Gastroesophageal sphincter (tissue), 4 donors: ENCODE data around the gene POLQ. TPM values are rescaled to one million over a fixed set of nuclear protein-coding genes. Genes with fewer than 3 reads are reported as not detected.
A peak's percentile ranks its signal among the peaks of the same experiment; 100 is the strongest.
"Not testable (repeated sequence)": the region's sequence is repeated elsewhere in the genome, so short reads cannot be mapped to it uniquely, and the experiment has no call there.

Source experiments
- ATAC-seq: fragments of 150-250 bp; one replicate; pipeline ENCODE4 v1.9.1; 2016; ENCODE audit warnings: mild to moderate bottlenecking, moderate library complexity
- H3K27ac ChIP-seq, 4 donors: fragments of 200-600 bp; sonication (generic) in 3 of 4; 1 replicate in 3 of 4; 2 replicates in 1 of 4; pipeline ENCODE4 v1.5.1; 2016 to 2019
- H3K27me3 ChIP-seq: fragments of 200-600 bp; sonication (generic); one replicate; pipeline ENCODE4 v1.5.1; 2019
- H3K36me3 ChIP-seq, 2 donors: fragments of 200-600 bp; sonication (generic); one replicate each; pipeline ENCODE4 v1.5.1; 2019; ENCODE audit warnings: control low read depth in 1 of 2
- H3K4me1 ChIP-seq, 3 donors: fragments of 200-600 bp; sonication (generic); 1 replicate in 2 of 3; 2 replicates in 1 of 3; pipeline ENCODE4 v1.5.1; 2016 to 2019; ENCODE audit warnings: control low read depth in 2 of 3
- H3K4me3 ChIP-seq, 2 donors: fragments of 200-600 bp; sonication (generic); one replicate each; pipeline ENCODE4 v1.5.1; 2019; ENCODE audit warnings: mild to moderate bottlenecking in 1 of 2, moderate library complexity in 1 of 2
- H3K9me3 ChIP-seq, 3 donors: fragments of 200-600 bp; sonication (generic); one replicate each; pipeline ENCODE4 v1.5.1; 2017 to 2019; ENCODE audit warnings: control low read depth in 2 of 3
- EP300 ChIP-seq: sonication (generic); formaldehyde crosslinking; IDR thresholded peaks from one replicate; pipeline ENCODE4 v1.6.1; 2017; ENCODE audit warnings: antibody characterized with exemption, mild to moderate bottlenecking
- POLR2A ChIP-seq, 2 donors: fragments of 450-650 bp; IDR thresholded peaks; one replicate each; pipeline ENCODE4 v1.6.1; 2017; ENCODE audit warnings: antibody characterized with exemption in 2 of 2, mild to moderate bottlenecking in 2 of 2, moderate library complexity in 1 of 2
- POLR2AphosphoS5 ChIP-seq: sonication (generic); formaldehyde crosslinking; IDR thresholded peaks from one replicate; pipeline ENCODE4 v1.6.1; 2017; ENCODE audit warnings: antibody characterized with exemption
- WGBS, 2 donors: methylation state at CpG; one replicate each; pipeline ENCODE4 v1.1.5; 2018; ENCODE audit warnings: low coverage in 1 of 2; 5-methylcytosine and 5-hydroxymethylcytosine counted together
- total RNA-seq, 4 donors: library from RNA; depleted of rRNA; stranded (reverse); fragments of >200 nt; gene quantifications; one replicate each; pipeline ENCODE4 v1.1.0, GENCODE V29; 2016
- TF ChIP-seq, protein P1 (sequence below), 4 experiments: fragments of 200-600 bp in 2 of 4; fragments of 450-650 bp in 2 of 4; sonication (generic) in 1 of 4; IDR thresholded peaks; one replicate each; pipeline ENCODE4 v1.5.1; 2017 to 2019; ENCODE audit warnings: antibody characterized with exemption in 4 of 4, mild to moderate bottlenecking in 2 of 4, moderate library complexity in 2 of 4

POLQ gene
- under 1 TPM; 0.13 to 0.25 (median 0.15) TPM for total RNA-seq

DNA sequence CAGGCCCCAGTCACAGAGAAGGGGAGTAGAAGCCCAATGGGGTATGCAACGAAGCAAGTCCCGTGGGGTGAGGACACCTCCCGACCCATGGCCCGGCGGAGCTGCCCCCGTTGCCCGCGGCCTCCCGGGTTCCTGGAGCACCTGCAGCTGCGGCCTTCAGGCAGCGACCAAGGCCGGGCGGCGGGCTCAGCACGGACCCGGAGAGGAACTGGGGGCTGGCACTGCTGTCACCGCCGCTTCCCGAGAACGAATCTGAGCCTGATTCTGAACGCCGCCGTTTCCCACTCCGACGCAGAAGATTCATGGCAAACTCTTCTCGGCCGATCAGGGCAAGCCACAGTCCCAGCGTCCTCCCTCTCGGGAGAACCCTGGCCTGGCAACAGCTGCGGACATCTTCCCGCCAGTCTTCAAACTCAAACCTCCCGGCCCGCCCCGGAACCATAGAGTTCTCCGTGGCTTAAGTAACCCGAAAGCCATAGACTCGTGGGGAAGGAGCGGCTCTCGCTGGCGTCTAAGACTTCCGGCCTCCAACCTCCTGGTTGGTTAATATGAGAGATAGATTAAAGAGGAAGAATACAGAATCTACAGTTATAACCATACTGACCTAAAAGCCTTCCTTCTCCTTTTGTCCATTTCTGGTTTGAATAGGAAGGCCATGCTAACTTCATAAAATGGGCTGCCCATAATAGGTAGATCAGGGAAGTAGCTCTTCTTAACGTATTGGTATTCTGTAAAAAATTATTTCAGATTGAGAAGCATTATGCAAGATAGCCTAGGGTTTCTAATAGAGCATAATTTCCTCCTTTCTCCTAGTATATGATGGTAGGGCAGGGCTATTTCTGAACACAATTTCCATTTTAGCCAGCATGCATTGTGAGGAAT lies at the start of gene POLQ:
POLQ (minus strand) TSS at position 415 of the 882 bp plus-strand sequence; CDS start at position 304, 111 bp downstream.
- WGBS, 2 donors = 0 to 1% methylated on average over 8 to 9 of the region's 42 CpGs
- Histone ChIP-seq H3K36me3 (no peaks in the 10 kb centered on the region), H3K27me3 (no peaks in the 10 kb centered on the region), H3K9me3 (no peaks in the 10 kb centered on the region), H3K4me1 (peaks cover 0 to 9% (median 5%) of the 10 kb centered on the region in 3 donors), H3K4me3 (peak within 1 kb of the TSS; percentile 55 to 84), H3K27ac (peak within 1 kb of the TSS; percentile 75 to 82 (median 78))
- TF ChIP-seq POLR2AphosphoS5 (no peak), EP300 (no peak), POLR2A (IDR thresholded peaks at IDR 0.05) (no peak)
- TF ChIP-seq, protein P1, sequence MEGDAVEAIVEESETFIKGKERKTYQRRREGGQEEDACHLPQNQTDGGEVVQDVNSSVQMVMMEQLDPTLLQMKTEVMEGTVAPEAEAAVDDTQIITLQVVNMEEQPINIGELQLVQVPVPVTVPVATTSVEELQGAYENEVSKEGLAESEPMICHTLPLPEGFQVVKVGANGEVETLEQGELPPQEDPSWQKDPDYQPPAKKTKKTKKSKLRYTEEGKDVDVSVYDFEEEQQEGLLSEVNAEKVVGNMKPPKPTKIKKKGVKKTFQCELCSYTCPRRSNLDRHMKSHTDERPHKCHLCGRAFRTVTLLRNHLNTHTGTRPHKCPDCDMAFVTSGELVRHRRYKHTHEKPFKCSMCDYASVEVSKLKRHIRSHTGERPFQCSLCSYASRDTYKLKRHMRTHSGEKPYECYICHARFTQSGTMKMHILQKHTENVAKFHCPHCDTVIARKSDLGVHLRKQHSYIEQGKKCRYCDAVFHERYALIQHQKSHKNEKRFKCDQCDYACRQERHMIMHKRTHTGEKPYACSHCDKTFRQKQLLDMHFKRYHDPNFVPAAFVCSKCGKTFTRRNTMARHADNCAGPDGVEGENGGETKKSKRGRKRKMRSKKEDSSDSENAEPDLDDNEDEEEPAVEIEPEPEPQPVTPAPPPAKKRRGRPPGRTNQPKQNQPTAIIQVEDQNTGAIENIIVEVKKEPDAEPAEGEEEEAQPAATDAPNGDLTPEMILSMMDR (IDR thresholded peaks at IDR 0.05) = no peak
- ATAC-seq = peak; percentile 97

DNA sequence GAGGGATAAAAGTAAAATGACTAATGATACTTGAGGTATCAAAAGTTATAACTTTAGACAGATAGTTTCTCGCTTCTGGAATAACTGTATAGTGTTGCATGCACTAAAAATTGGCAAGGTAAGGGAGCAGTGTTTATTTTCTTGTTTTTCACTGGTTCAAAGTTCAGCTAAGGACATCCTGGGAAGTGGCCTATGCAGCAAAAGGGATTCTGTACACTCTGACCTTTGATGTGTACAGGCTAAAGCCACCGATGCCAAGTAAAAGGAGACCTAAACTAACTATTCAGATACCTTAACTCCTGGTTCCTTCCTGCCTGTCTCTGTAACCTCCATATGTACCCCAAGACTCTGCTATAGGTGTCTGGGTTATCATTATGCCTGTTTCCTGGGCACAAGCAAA lies 49.1 kb upstream of the POLQ start:
- Histone ChIP-seq H3K27me3 (no peaks in the 10 kb centered on the region), H3K9me3 (no peaks in the 10 kb centered on the region), H3K27ac (no peak overlapping the region), H3K4me1 (peaks cover 0 to 13% (median 0%) of the 10 kb centered on the region in 3 donors), H3K4me3 (no peak overlapping the region), H3K36me3 (no peaks in the 10 kb centered on the region)
- ATAC-seq = no peak
- no peak for TF ChIP-seq POLR2AphosphoS5
- TF ChIP-seq POLR2A (IDR thresholded peaks at IDR 0.05) = no peak
- TF ChIP-seq, protein P1 (IDR thresholded peaks at IDR 0.05) = no peak
- TF ChIP-seq EP300 = no peak
- 75 to 92% methylated on average over 2 of the region's 2 CpGs for WGBS, 2 donors

DNA sequence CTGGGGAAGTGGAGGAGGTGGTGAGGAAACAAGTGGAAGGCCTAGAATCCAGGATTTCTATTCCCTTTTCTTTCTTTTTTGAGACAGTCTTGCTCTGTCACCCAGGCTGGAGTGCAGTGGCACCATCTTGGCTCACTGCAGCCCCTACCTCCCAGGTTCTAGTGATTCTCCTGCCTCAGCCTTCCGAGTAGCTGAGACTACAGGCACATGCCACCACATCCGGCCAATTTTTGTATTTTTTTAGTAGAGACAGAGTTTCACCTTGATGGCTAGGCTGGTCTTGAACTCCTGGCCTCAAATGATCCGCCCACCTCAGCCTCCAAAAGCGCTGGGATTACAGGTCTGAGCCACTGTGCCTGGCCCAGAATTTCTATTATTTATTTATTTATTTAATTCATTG lies 48.0 kb upstream of the POLQ start:
- not testable (repeated sequence) for H3K9me3 ChIP-seq, H3K4me3 ChIP-seq, ATAC-seq, H3K36me3 ChIP-seq, H3K27ac ChIP-seq, H3K27me3 ChIP-seq
- peaks cover 0 to 13% (median 0%) of the 10 kb centered on the region in 3 donors for H3K4me1 ChIP-seq
- 91 to 95% methylated on average over 4 of the region's 4 CpGs for WGBS, 2 donors

DNA sequence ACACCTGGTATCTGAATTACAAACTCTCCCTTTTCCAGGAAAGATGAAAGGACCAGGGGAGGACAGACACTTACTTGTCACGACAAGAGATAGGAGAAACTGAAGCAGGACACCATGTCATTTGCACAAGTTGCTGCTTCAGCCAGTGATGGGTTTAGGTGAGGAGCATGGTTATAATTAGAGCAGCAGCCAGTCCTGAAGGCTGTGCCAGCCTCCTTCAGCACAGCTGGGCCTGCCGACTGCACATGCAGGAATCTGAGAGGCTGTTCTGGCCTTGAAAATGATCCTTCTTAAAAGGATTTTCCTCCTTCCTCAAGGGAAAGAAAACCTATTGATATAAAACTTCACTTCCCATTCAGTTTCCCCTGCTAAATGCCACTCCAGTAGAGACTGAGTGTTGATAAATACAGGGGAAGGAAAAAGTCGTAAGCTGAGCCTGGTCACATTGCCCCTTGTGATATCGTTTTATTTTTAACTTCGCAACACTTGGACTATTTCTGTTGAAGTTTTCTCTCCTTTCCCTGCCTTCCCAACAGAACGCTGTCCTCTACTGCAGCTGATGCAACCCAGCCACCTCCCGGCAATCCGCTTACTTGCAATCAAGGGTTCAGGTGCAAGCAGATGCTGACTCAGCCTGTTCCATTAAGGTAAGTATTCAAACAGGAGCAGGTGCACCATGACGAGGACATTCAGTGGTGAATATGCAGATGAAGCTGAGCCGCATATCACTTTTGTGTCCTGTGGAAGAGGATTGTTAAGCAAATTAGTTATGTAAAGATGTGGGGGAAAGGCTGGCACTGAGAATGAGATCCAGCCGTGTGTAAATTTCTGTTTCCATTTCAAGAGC lies 47.3 kb upstream of the POLQ start, which contains the start of gene FBXO40:
FBXO40 (plus strand) TSS at position 524 of the 847 bp plus-strand sequence. CDS start 27,197 bp downstream, outside the sequence.
- TF ChIP-seq EP300 (no peak), POLR2AphosphoS5 (no peak), POLR2A (IDR thresholded peaks at IDR 0.05) (no peak)
- TF ChIP-seq, protein P1 (IDR thresholded peaks at IDR 0.05) = no peak
- Histone ChIP-seq H3K27me3 (no peaks in the 10 kb centered on the region), H3K4me3 (no peak within 1 kb of the TSS), H3K4me1 (peaks cover 0 to 13% (median 0%) of the 10 kb centered on the region in 3 donors), H3K27ac (peak within 1 kb of the TSS in 3 of 4 donors; percentile 8 to 58 (median 36)), H3K9me3 (no peaks in the 10 kb centered on the region), H3K36me3 (no peaks in the 10 kb centered on the region)
- 27 to 32% methylated on average over 6 to 11 of the region's 11 CpGs for WGBS, 2 donors
- ATAC-seq = no peak

DNA sequence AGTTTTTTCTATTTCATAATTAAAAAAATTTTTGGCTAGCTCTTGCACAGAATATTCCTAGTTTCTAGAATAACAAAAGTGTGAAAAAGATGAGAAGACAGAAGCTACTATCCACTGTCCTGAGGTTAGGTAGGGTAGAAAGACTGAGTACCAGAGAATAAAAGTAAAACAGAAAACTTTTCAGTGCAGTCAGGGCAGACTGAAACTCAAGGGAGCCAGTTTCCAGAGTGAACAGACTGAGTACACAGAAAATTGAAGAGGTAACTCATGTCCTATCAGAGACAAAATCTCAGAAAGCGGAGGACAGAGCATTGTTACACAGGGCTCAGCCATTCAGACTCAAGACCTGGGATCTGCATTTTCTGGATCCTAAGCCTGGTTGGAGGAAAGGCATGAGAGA lies 38.6 kb upstream of the POLQ start:
- H3K4me1 ChIP-seq = no peaks in the 10 kb centered on the region
- WGBS, 2 donors = 80 to 83% methylated on average over 1 of the region's 1 CpG
- no peaks in the 10 kb centered on the region for H3K9me3 ChIP-seq
- no peak for ATAC-seq
- H3K4me3 ChIP-seq = no peak overlapping the region
- no peak overlapping the region for H3K27ac ChIP-seq
- H3K27me3 ChIP-seq = peaks cover 14% of the 10 kb centered on the region
- H3K36me3 ChIP-seq = no peaks in the 10 kb centered on the region
- TF ChIP-seq, protein P1 (IDR thresholded peaks at IDR 0.05) = no peak
- no peak for TF ChIP-seq POLR2A (IDR thresholded peaks at IDR 0.05)
- no peak for TF ChIP-seq POLR2AphosphoS5
- no peak for TF ChIP-seq EP300
